ENCODE results near the gene NDUFB8.

NDUFB8 gene

GRCh38 chr10:100535715-100536353, 6.2 kb upstream of the NDUFB8 start, which contains the start of gene HIF1AN:
HIF1AN (plus strand) TSS chr10:100535943; CDS start chr10:100535959, 16 bp downstream.
- DNase-seq = peak; percentile 73

- DNase-seq = no peak
Observed at GRCh38 chr10:100535338-100535714, 5.7 kb upstream of the NDUFB8 start.

- no peak for DNase-seq
Observed at GRCh38 chr10:100534726-100535125, 5.1 kb upstream of the NDUFB8 start.

GRCh38 chr10:100531761-100532160, 2.1 kb upstream of the NDUFB8 start:
- no peak for DNase-seq

- no peak for DNase-seq
Observed at GRCh38 chr10:100528921-100529474, 673 bp downstream of the NDUFB8 start.

GRCh38 chr10:100528123-100528886, 1.4 kb downstream of the NDUFB8 start:
- no peak for DNase-seq

- no peak for DNase-seq
Observed at GRCh38 chr10:100524638-100525037, 5.0 kb downstream of the NDUFB8 start.

GRCh38 chr10:100524206-100524605, 5.5 kb downstream of the NDUFB8 start:
- no peak for DNase-seq

GRCh38 chr10:100522945-100523344, 6.7 kb downstream of the NDUFB8 start:
- DNase-seq = no peak

- no peak for DNase-seq
Observed at GRCh38 chr10:100522107-100522801, 7.4 kb downstream of the NDUFB8 start.

- no peak for DNase-seq
Observed at GRCh38 chr10:100520811-100521210, 8.9 kb downstream of the NDUFB8 start.

- DNase-seq = peak; percentile 0
Observed at GRCh38 chr10:100519311-100520051, 10.2 kb downstream of the NDUFB8 start, which contains the start of gene SEC31B. SEC31B (minus strand) TSS chr10:100519861; CDS start chr10:100516952, 2,909 bp downstream.

GRCh38 chr10:100518761-100519241, 10.9 kb downstream of the NDUFB8 start:
- peak; percentile 56 for DNase-seq

GRCh38 chr10:100516847-100517246, 12.8 kb downstream of the NDUFB8 start:
- no peak for DNase-seq

- DNase-seq = no peak
Observed at GRCh38 chr10:100515612-100516011, 14.1 kb downstream of the NDUFB8 start.

- no peak for DNase-seq
Observed at GRCh38 chr10:100510533-100511308, 18.9 kb downstream of the NDUFB8 start.

- no peak for DNase-seq
Observed at GRCh38 chr10:100509241-100509840, 20.3 kb downstream of the NDUFB8 start.

- peak; percentile 0 for DNase-seq
Observed at GRCh38 chr10:100508691-100509150, 20.9 kb downstream of the NDUFB8 start.

GRCh38 chr10:100508266-100508665, 21.4 kb downstream of the NDUFB8 start:
- DNase-seq = no peak

GRCh38 chr10:100507357-100507732, 22.3 kb downstream of the NDUFB8 start:
- DNase-seq = no peak
